Measurements from ENCODE around the gene UBE2E2.

Gene UBE2E2

DNA sequence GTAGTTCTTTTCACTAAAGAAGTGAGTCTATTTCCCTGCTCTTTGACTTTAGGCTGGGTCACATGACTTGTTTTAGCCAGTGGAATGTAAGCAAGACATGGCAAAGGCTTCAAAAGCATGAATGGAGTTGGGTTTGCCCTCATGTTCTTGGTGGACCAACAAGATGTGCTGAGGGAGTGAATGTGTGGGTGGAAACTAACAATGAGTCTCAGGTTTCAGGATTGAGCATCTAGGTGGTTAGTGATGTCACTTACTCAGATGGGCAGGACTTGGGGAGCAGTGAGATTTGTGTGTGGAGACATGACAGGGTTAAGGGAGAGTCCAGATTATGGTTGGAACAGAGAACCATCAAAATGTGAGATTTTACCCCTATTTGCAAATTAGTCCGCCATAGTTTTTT, 421.2 kb downstream of the UBE2E2 start:
- Histone ChIP-seq H3K27ac (ENCODE audit: low read length) (no peak overlapping the region), H3K4me2 (ENCODE audit: insufficient read depth, low read length) (no peak overlapping the region), H2AFZ (ENCODE audit: low read depth, low read length) (no peak overlapping the region), H3K79me2 (ENCODE audit: insufficient read depth, low read length) (no peaks in the 10 kb centered on the region), H3K27me3 (ENCODE audit: insufficient read depth, low read length, poor library complexity) (no peaks in the 10 kb centered on the region), H3K36me3 (ENCODE audit: insufficient read depth, low read length) (no peaks in the 10 kb centered on the region), H3K9me3 (ENCODE audit: insufficient read depth, low read length, severe bottlenecking) (no peaks in the 10 kb centered on the region), H3K4me1 (ENCODE audit: insufficient read depth, low read length) (no peaks in the 10 kb centered on the region), H3K9ac (ENCODE audit: low read depth, low read length) (no peak overlapping the region), H4K20me1 (ENCODE audit: insufficient read depth, low read length) (no peaks in the 10 kb centered on the region), H3K4me3 (ENCODE audit: low read depth in 1 of 2, low read length in 2 of 2) (no peak overlapping the region)
- DNase-seq (no peak), ATAC-seq (ENCODE audit: insufficient read depth, low read depth) (no peak)
- no peak for TF ChIP-seq EZH2 (IDR thresholded peaks at IDR 0.05; ENCODE audit: borderline replicate concordance, low read depth, low read length, severe bottlenecking)
- TF ChIP-seq, protein P1, sequence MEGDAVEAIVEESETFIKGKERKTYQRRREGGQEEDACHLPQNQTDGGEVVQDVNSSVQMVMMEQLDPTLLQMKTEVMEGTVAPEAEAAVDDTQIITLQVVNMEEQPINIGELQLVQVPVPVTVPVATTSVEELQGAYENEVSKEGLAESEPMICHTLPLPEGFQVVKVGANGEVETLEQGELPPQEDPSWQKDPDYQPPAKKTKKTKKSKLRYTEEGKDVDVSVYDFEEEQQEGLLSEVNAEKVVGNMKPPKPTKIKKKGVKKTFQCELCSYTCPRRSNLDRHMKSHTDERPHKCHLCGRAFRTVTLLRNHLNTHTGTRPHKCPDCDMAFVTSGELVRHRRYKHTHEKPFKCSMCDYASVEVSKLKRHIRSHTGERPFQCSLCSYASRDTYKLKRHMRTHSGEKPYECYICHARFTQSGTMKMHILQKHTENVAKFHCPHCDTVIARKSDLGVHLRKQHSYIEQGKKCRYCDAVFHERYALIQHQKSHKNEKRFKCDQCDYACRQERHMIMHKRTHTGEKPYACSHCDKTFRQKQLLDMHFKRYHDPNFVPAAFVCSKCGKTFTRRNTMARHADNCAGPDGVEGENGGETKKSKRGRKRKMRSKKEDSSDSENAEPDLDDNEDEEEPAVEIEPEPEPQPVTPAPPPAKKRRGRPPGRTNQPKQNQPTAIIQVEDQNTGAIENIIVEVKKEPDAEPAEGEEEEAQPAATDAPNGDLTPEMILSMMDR (IDR thresholded peaks at IDR 0.05; ENCODE audit: borderline replicate concordance, extremely low read depth, low read length, poor library complexity, severe bottlenecking), result no peak

DNA sequence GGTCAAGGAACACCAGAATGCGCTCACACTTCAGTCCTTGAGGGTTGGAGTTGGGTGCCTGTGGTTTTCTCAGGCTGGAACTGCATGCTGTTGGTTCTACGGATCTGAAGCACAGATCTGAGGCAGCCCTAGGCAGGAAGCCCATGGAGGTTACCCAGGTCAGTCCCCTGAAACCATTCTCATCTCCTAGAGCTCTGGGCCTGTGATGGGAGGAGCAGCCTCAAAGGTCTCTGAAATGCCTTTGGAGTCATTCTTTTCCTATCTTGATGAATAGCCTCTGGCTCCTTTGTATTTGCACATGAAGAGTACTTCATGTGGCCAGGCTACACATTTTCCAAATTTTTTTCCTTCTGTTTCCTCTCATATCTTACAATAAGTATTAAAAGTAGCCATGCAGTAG, 423.3 kb downstream of the UBE2E2 start:
- no peak for TF ChIP-seq EZH2 (IDR thresholded peaks at IDR 0.05; ENCODE audit: borderline replicate concordance, low read depth, low read length, severe bottlenecking)
- TF ChIP-seq, protein P1 (IDR thresholded peaks at IDR 0.05; ENCODE audit: borderline replicate concordance, extremely low read depth, low read length, poor library complexity, severe bottlenecking), result no peak

DNA sequence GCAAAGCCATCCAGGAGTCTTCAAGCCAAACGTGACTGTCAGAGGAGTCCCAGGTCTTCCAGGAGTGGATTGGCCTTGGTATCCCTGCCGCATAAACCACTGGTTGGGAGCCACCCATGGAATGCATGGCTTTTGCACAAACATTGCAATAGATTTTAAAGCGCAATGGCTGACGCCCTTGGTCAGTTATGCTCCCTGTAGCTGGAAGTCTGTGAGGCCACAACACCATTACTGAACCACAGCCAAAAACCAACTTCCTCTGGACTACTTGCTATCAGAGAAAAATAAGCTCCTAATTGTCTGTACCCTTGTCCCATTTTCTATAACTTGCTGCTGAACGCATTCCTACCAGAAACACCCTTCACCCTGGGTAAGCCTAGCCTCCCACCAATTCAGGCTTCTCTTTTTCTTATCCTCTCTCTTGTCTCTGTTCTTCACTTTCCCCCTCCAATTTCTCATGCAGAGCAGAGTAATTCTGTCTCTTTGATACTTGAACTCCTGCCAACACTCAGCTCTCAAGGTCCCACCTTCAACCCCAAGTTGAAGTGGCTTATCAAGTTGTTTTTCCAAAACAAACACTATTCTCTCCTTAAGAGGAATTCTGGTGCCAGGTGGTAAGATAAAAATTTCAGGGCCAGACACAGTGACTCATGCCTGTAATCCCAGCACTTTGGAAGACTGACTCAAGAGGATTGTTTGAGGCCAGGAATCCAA, 426.2 kb downstream of the UBE2E2 start:
- H4K20me1 ChIP-seq (ENCODE audit: insufficient read depth, low read length), result no peaks in the 10 kb centered on the region
- TF ChIP-seq, protein P1 (IDR thresholded peaks at IDR 0.05; ENCODE audit: borderline replicate concordance, extremely low read depth, low read length, poor library complexity, severe bottlenecking), result no peak
- no peak for TF ChIP-seq EZH2 (IDR thresholded peaks at IDR 0.05; ENCODE audit: borderline replicate concordance, low read depth, low read length, severe bottlenecking)
- no peak overlapping the region for H3K9ac ChIP-seq (ENCODE audit: low read depth, low read length)
- no peaks in the 10 kb centered on the region for H3K79me2 ChIP-seq (ENCODE audit: insufficient read depth, low read length)
- no peak overlapping the region for H3K27ac ChIP-seq (ENCODE audit: low read length)
- ATAC-seq (ENCODE audit: insufficient read depth, low read depth), result no peak
- H3K4me1 ChIP-seq (ENCODE audit: insufficient read depth, low read length), result no peaks in the 10 kb centered on the region
- H3K27me3 ChIP-seq (ENCODE audit: insufficient read depth, low read length, poor library complexity), result no peaks in the 10 kb centered on the region
- no peaks in the 10 kb centered on the region for H3K9me3 ChIP-seq (ENCODE audit: insufficient read depth, low read length, severe bottlenecking)
- no peaks in the 10 kb centered on the region for H3K36me3 ChIP-seq (ENCODE audit: insufficient read depth, low read length)
- no peak overlapping the region for H2AFZ ChIP-seq (ENCODE audit: low read depth, low read length)
- DNase-seq, result no peak
- H3K4me3 ChIP-seq (ENCODE audit: low read depth in 1 of 2, low read length in 2 of 2), result no peak overlapping the region
- H3K4me2 ChIP-seq (ENCODE audit: insufficient read depth, low read length), result no peak overlapping the region

More for the DNA sequence above, 423.3 kb downstream of the UBE2E2 start:
- no peaks in the 10 kb centered on the region for H3K36me3 ChIP-seq (ENCODE audit: insufficient read depth, low read length)
- no peaks in the 10 kb centered on the region for H3K27me3 ChIP-seq (ENCODE audit: insufficient read depth, low read length, poor library complexity)
- H3K9ac ChIP-seq (ENCODE audit: low read depth, low read length), result no peak overlapping the region
- no peaks in the 10 kb centered on the region for H3K4me1 ChIP-seq (ENCODE audit: insufficient read depth, low read length)
- H2AFZ ChIP-seq (ENCODE audit: low read depth, low read length), result no peak overlapping the region
- H3K27ac ChIP-seq (ENCODE audit: low read length), result no peak overlapping the region
- no peak overlapping the region for H3K4me2 ChIP-seq (ENCODE audit: insufficient read depth, low read length)
- H3K9me3 ChIP-seq (ENCODE audit: insufficient read depth, low read length, severe bottlenecking), result no peaks in the 10 kb centered on the region
- no peak for DNase-seq
- ATAC-seq (ENCODE audit: insufficient read depth, low read depth), result no peak
- no peaks in the 10 kb centered on the region for H3K79me2 ChIP-seq (ENCODE audit: insufficient read depth, low read length)
- H4K20me1 ChIP-seq (ENCODE audit: insufficient read depth, low read length), result no peaks in the 10 kb centered on the region
- H3K4me3 ChIP-seq (ENCODE audit: low read depth in 1 of 2, low read length in 2 of 2), result no peak overlapping the region
